Forelimb muscle (tissue), 1 donor: ENCODE results near the gene CDC25C. TPM values are rescaled to one million over a fixed set of nuclear protein-coding genes. Genes with fewer than 3 reads are reported as not detected.
"Not testable (repeated sequence)": the region's sequence is repeated elsewhere in the genome, so short reads cannot be mapped to it uniquely, and the experiment has no call there.

Experiments
- DNase-seq: peaks from one replicate; pipeline ENCODE4 v3.0.0-alpha.2; 2013; ENCODE audit warnings: low read depth
- polyA plus RNA-seq: library from polyadenylated mRNA; unstranded; fragments of 120-200 nt; gene quantifications from one replicate; pipeline ENCODE4 v1.2.1, GENCODE V29; 2013; ENCODE audit not compliant: insufficient read length

CDC25C gene
- polyA plus RNA-seq, 1 donor, result 2.4 TPM

GRCh38 chr5:138346889-138347288 is 15.3 kb upstream of the CDC25C start:
- DNase-seq, result no peak

GRCh38 chr5:138344887-138345622 is 13.5 kb upstream of the CDC25C start:
- no peak for DNase-seq

GRCh38 chr5:138340008-138340407 is 8.4 kb upstream of the CDC25C start:
- no peak for DNase-seq

GRCh38 chr5:138339464-138339863 is 7.9 kb upstream of the CDC25C start:
- no peak for DNase-seq

GRCh38 chr5:138339091-138339456 is 7.5 kb upstream of the CDC25C start:
- DNase-seq, result no peak

GRCh38 chr5:138338411-138339090 is 6.9 kb upstream of the CDC25C start:
- no peak for DNase-seq

GRCh38 chr5:138337685-138338410 is 6.2 kb upstream of the CDC25C start, which contains the start of gene FAM53C:
Gene FAM53C (plus strand): TSS chr5:138338266. CDS start chr5:138341336, 3,070 bp downstream.
- DNase-seq, result peak; percentile 72

- DNase-seq, result peak; percentile 50
These were observed 5.5 kb upstream of the CDC25C start for GRCh38 chr5:138336952-138337684.

GRCh38 chr5:138334867-138335447 is 3.4 kb upstream of the CDC25C start:
- no peak for DNase-seq

- DNase-seq, result no peak
These were observed 673 bp downstream of the CDC25C start for GRCh38 chr5:138330813-138331448.

GRCh38 chr5:138318211-138318610 is 13.4 kb downstream of the CDC25C start:
- DNase-seq, result not testable (repeated sequence)

GRCh38 chr5:138316355-138316754 is 15.2 kb downstream of the CDC25C start:
- DNase-seq, result no peak

- DNase-seq, result no peak
These were observed 15.8 kb downstream of the CDC25C start for GRCh38 chr5:138315751-138316278.

- DNase-seq, result no peak
These were observed 25.8 kb downstream of the CDC25C start for GRCh38 chr5:138305797-138306196.

GRCh38 chr5:138303372-138303771 is 28.2 kb downstream of the CDC25C start:
- DNase-seq, result no peak

- no peak for DNase-seq
These were observed 42.3 kb downstream of the CDC25C start for GRCh38 chr5:138289296-138289695.

- DNase-seq, result no peak
These were observed 44.4 kb downstream of the CDC25C start for GRCh38 chr5:138287246-138287645.

GRCh38 chr5:138282920-138283742 is 48.5 kb downstream of the CDC25C start:
- peak; percentile 9 for DNase-seq

GRCh38 chr5:138280915-138281314 is 50.7 kb downstream of the CDC25C start:
- DNase-seq, result no peak
